ENCODE measurements around the gene BBOF1. TPM values are rescaled to one million over a fixed set of nuclear protein-coding genes. Genes with fewer than 3 reads are reported as not detected.
"Not testable (repeated sequence)": the region's sequence is repeated elsewhere in the genome, so short reads cannot be mapped to it uniquely, and the experiment has no call there.

BBOF1 gene
- total and polyA plus RNA-seq, 2 donors from 2014 or later: 7.6 to 14.6 TPM

GRCh38 chr14:73977896-73978295, 41.3 kb upstream of the BBOF1 start:
- Histone ChIP-seq H3K36me3 (ENCODE audit: control insufficient read depth in 2 of 3, insufficient read depth in 3 of 3, low read length in 3 of 3) (peaks cover 0 to 24% (median 6%) of the 10 kb centered on the region in 3 donors), H3K9ac (ENCODE audit: low read length in 3 of 3) (no peak overlapping the region), H3K4me1 (ENCODE audit: control insufficient read depth in 2 of 3, insufficient read depth in 2 of 3, low read depth in 1 of 3, low read length in 3 of 3) (peaks cover 0 to 24% (median 2%) of the 10 kb centered on the region in 3 donors), H3K27me3 (ENCODE audit: control insufficient read depth, insufficient read depth, low read length) (no peaks in the 10 kb centered on the region), H3K9me3 (ENCODE audit: control insufficient read depth in 2 of 3, insufficient read depth in 1 of 3, low read length in 3 of 3) (no peaks in the 10 kb centered on the region), H3K27ac (ENCODE audit: low read depth in 2 of 2, low read length in 2 of 2) (no peak overlapping the region), H3K4me3 (ENCODE audit: low read length in 3 of 3) (no peak overlapping the region)
- no peak for DNase-seq
- TF ChIP-seq CTCF (IDR thresholded peaks at IDR 0.05; ENCODE audit: borderline replicate concordance, extremely low read depth, insufficient read depth): no peak
- intact Hi-C loops (cut with DNase I): no loop called here
- no peak for FAIRE-seq

GRCh38 chr14:73988065-73988464, 31.1 kb upstream of the BBOF1 start:
- Histone ChIP-seq H3K4me1 (ENCODE audit: control insufficient read depth in 2 of 3, insufficient read depth in 2 of 3, low read depth in 1 of 3, low read length in 3 of 3) (no peaks in the 10 kb centered on the region), H3K4me3 (ENCODE audit: low read length in 3 of 3) (no peak overlapping the region), H3K27me3 (ENCODE audit: control insufficient read depth, insufficient read depth, low read length) (no peaks in the 10 kb centered on the region), H3K36me3 (ENCODE audit: control insufficient read depth in 2 of 3, insufficient read depth in 3 of 3, low read length in 3 of 3) (peaks cover 6 to 19% (median 14%) of the 10 kb centered on the region in 3 donors), H3K9ac (ENCODE audit: low read length in 3 of 3) (no peak overlapping the region), H3K9me3 (ENCODE audit: control insufficient read depth in 2 of 3, insufficient read depth in 1 of 3, low read length in 3 of 3) (no peaks in the 10 kb centered on the region), H3K27ac (ENCODE audit: low read depth in 2 of 2, low read length in 2 of 2) (no peak overlapping the region)
- FAIRE-seq (no peak), DNase-seq (no peak)
- no peak for TF ChIP-seq CTCF (IDR thresholded peaks at IDR 0.05; ENCODE audit: borderline replicate concordance, extremely low read depth, insufficient read depth)
- intact Hi-C loops (cut with DNase I): no loop called here

- H3K9ac ChIP-seq (ENCODE audit: low read length in 3 of 3); DNase-seq; FAIRE-seq; H3K27me3 ChIP-seq (ENCODE audit: control insufficient read depth, insufficient read depth, low read length); H3K4me3 ChIP-seq (ENCODE audit: low read length in 3 of 3); intact Hi-C loops (cut with DNase I); H3K4me1 ChIP-seq (ENCODE audit: control insufficient read depth in 2 of 3, insufficient read depth in 2 of 3, low read depth in 1 of 3, low read length in 3 of 3); H3K27ac ChIP-seq (ENCODE audit: low read depth in 2 of 2, low read length in 2 of 2); H3K9me3 ChIP-seq (ENCODE audit: control insufficient read depth in 2 of 3, insufficient read depth in 1 of 3, low read length in 3 of 3): not testable (repeated sequence)
- H3K36me3 ChIP-seq (ENCODE audit: control insufficient read depth in 2 of 3, insufficient read depth in 3 of 3, low read length in 3 of 3): peaks cover 6 to 18% (median 14%) of the 10 kb centered on the region in 3 donors
Measured at GRCh38 chr14:73988656-73989055, 30.5 kb upstream of the BBOF1 start.

GRCh38 chr14:73991092-73991491, 28.1 kb upstream of the BBOF1 start:
- no peaks in the 10 kb centered on the region for H3K9me3 ChIP-seq (ENCODE audit: control insufficient read depth in 2 of 3, insufficient read depth in 1 of 3, low read length in 3 of 3)
- H3K27me3 ChIP-seq (ENCODE audit: control insufficient read depth, insufficient read depth, low read length): no peaks in the 10 kb centered on the region
- no peak overlapping the region for H3K9ac ChIP-seq (ENCODE audit: low read length in 3 of 3)
- FAIRE-seq: no peak
- no peak for TF ChIP-seq CTCF (IDR thresholded peaks at IDR 0.05; ENCODE audit: borderline replicate concordance, extremely low read depth, insufficient read depth)
- peaks cover 2 to 4% (median 2%) of the 10 kb centered on the region in 3 donors for H3K4me1 ChIP-seq (ENCODE audit: control insufficient read depth in 2 of 3, insufficient read depth in 2 of 3, low read depth in 1 of 3, low read length in 3 of 3)
- no peak for DNase-seq
- H3K4me3 ChIP-seq (ENCODE audit: low read length in 3 of 3): no peak overlapping the region
- H3K27ac ChIP-seq (ENCODE audit: low read depth in 2 of 2, low read length in 2 of 2): no peak overlapping the region
- intact Hi-C loops (cut with DNase I): no loop called here
- peaks cover 4 to 14% (median 11%) of the 10 kb centered on the region in 3 donors for H3K36me3 ChIP-seq (ENCODE audit: control insufficient read depth in 2 of 3, insufficient read depth in 3 of 3, low read length in 3 of 3)

DNA sequence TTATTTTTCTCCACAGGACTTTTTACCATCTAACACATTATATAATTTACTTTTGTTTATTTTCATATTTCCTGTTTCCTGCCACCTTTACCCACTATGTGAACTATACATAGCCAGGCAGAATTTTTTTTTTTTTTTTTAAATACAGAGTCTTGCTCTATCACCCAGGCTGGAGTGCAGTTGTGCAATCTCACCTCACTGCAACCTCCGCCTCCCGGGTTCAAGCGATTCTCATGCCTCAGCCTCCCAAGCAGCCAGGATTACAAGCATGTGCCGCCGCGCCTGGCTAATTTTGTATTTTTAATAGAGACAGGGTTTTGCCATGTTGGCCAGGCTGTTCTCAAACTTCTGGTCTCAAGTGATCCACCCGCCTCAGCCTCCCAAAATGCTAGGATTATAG, 24.2 kb upstream of the BBOF1 start:
- H3K9me3 ChIP-seq (ENCODE audit: control insufficient read depth in 2 of 3, insufficient read depth in 1 of 3, low read length in 3 of 3); intact Hi-C loops (cut with DNase I); H3K36me3 ChIP-seq (ENCODE audit: control insufficient read depth in 2 of 3, insufficient read depth in 3 of 3, low read length in 3 of 3); DNase-seq; H3K27me3 ChIP-seq (ENCODE audit: control insufficient read depth, insufficient read depth, low read length); FAIRE-seq: not testable (repeated sequence)
- H3K27ac ChIP-seq (ENCODE audit: low read depth in 2 of 2, low read length in 2 of 2): peak overlapping the region in 1 of 2 donors; percentile 41
- H3K4me3 ChIP-seq (ENCODE audit: low read length in 3 of 3): peak overlapping the region in 2 of 3 donors; percentile 44 to 71
- peaks cover 11 to 18% (median 18%) of the 10 kb centered on the region in 3 donors for H3K4me1 ChIP-seq (ENCODE audit: control insufficient read depth in 2 of 3, insufficient read depth in 2 of 3, low read depth in 1 of 3, low read length in 3 of 3)
- H3K9ac ChIP-seq (ENCODE audit: low read length in 3 of 3): peak overlapping the region in 1 of 3 donors; percentile 46
